ENCODE results near the gene AZGP1.

DNA sequence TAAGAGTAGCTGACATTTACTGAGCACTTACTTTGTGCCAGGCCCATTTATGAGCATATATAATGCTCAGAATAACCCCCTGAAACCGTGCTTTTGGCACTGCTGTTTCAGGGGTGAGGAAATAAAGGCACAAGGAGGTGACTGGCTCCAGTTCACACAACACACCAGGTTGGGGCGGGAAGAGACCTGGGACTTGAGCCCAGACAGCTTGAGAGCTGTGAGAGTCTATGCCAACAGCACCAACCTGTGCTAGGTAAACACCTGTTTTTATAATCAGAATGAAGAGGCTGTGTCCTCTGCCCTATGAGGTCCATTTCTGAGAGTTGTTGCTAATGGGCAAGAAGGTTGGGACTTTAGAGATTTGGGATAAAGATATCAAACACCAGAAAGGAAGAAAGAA lies 8.8 kb upstream of the AZGP1 start:
- TF ChIP-seq POLR2A (IDR thresholded peaks at IDR 0.05), result no peak
- TF ChIP-seq, protein P1, sequence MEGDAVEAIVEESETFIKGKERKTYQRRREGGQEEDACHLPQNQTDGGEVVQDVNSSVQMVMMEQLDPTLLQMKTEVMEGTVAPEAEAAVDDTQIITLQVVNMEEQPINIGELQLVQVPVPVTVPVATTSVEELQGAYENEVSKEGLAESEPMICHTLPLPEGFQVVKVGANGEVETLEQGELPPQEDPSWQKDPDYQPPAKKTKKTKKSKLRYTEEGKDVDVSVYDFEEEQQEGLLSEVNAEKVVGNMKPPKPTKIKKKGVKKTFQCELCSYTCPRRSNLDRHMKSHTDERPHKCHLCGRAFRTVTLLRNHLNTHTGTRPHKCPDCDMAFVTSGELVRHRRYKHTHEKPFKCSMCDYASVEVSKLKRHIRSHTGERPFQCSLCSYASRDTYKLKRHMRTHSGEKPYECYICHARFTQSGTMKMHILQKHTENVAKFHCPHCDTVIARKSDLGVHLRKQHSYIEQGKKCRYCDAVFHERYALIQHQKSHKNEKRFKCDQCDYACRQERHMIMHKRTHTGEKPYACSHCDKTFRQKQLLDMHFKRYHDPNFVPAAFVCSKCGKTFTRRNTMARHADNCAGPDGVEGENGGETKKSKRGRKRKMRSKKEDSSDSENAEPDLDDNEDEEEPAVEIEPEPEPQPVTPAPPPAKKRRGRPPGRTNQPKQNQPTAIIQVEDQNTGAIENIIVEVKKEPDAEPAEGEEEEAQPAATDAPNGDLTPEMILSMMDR (IDR thresholded peaks at IDR 0.05), result no peak
